OCI-LY7 (cell line): ENCODE measurements around the gene PEPD. TPM values are rescaled to one million over a fixed set of nuclear protein-coding genes. Genes with fewer than 3 reads are reported as not detected.

ENCODE experiments used
- BruUV-seq: library from RNA; stranded (reverse); fragments of 400-500 nt; replicated peaks from 2 replicates; lab custom pipeline; 2021; lab: Mats Ljungman, UMichigan
- CTCF ChIA-PET: fragments of 300-600 bp; sonication (Branson Sonifier 250); formaldehyde crosslinking; loops from one replicate; lab custom pipeline; 2022; ENCODE audit warnings: antibody characterized with exemption; ENCODE audit not compliant: unreplicated experiment; lab: Charles Lee
- POLR2A ChIA-PET: fragments of 300-600 bp; sonication (Branson Sonifier 250); formaldehyde crosslinking; loops from one replicate; lab custom pipeline; 2022; ENCODE audit warnings: antibody characterized with exemption; lab: Charles Lee
- DNase-seq: peaks from one replicate; pipeline ENCODE4 v3.0.0-alpha.2; 2015; ENCODE audit warnings: low spot score
- H2AFZ ChIP-seq: fragments of 200-600 bp; sonication (generic), shearing (Covaris generic); 2 replicates; pipeline ENCODE4 v1.6.1; 2014; ENCODE audit warnings: mild to moderate bottlenecking, antibody characterized with exemption, low read length, moderate library complexity
- H3K27ac ChIP-seq: fragments of 200-600 bp; sonication (generic); 2 replicates; pipeline ENCODE4 v1.5.1; 2014; ENCODE audit warnings: mixed run types, low read depth, mild to moderate bottlenecking, moderate library complexity, low read length, inconsistent platforms; ENCODE audit not compliant: poor library complexity, severe bottlenecking
- H3K36me3 ChIP-seq: fragments of 200-600 bp; sonication (generic); 2 replicates; pipeline ENCODE4 v1.6.1; 2014; ENCODE audit warnings: mild to moderate bottlenecking, antibody characterized with exemption, low read length, moderate library complexity, mixed read lengths; ENCODE audit not compliant: insufficient read depth
- H3K4me1 ChIP-seq: fragments of 200-600 bp; sonication (generic); 2 replicates; pipeline ENCODE4 v1.5.1; 2014; ENCODE audit warnings: mild to moderate bottlenecking, low read length; ENCODE audit not compliant: insufficient read depth, poor library complexity, severe bottlenecking
- H3K4me2 ChIP-seq: fragments of 200-600 bp; sonication (generic); 2 replicates; pipeline ENCODE4 v1.6.1; 2014; ENCODE audit warnings: mild to moderate bottlenecking, low read length
- H3K4me3 ChIP-seq: fragments of 200-600 bp; sonication (generic); 2 replicates; pipeline ENCODE4 v1.5.1; 2014; ENCODE audit warnings: mild to moderate bottlenecking, low read depth, low read length; ENCODE audit not compliant: poor library complexity, severe bottlenecking
- H3K79me2 ChIP-seq: fragments of 200-600 bp; sonication (generic); 2 replicates; pipeline ENCODE4 v1.6.1; 2016; ENCODE audit warnings: low read depth, mild to moderate bottlenecking, low read length, moderate library complexity, mixed read lengths; ENCODE audit not compliant: insufficient read depth
- H3K9me2 ChIP-seq: fragments of 200-600 bp; sonication (generic); 2 replicates; pipeline ENCODE4 v1.6.1; 2016; ENCODE audit warnings: mild to moderate bottlenecking, low read length, mixed read lengths; ENCODE audit not compliant: insufficient read depth
- H3K9me3 ChIP-seq: fragments of 200-600 bp; sonication (generic); 2 replicates; pipeline ENCODE4 v1.6.1; 2014; ENCODE audit warnings: mild to moderate bottlenecking, mixed run types, low read length, mixed read lengths
- H4K20me1 ChIP-seq: fragments of 200-600 bp; sonication (generic); 2 replicates; pipeline ENCODE4 v1.6.1; 2014; ENCODE audit warnings: mild to moderate bottlenecking, antibody characterized with exemption, low read length, moderate library complexity, mixed read lengths; ENCODE audit not compliant: insufficient read depth
- EZH2phosphoT487 ChIP-seq: fragments of 200-600 bp; sonication (generic); IDR thresholded peaks from 2 replicates; pipeline ENCODE4 v1.6.1; 2018; ENCODE audit warnings: low read depth, borderline replicate concordance, mild to moderate bottlenecking, mixed run types, antibody characterized with exemption, low read length, moderate library complexity, mixed read lengths
- intact Hi-C: fragments of 100-400 bp; cut with micrococcal nuclease; formaldehyde crosslinking; loops from one replicate; pipeline ENCODE4 v1.10.0; 2022; ENCODE audit not compliant: unreplicated experiment
- total RNA-seq, 2 experiments: library from RNA; depleted of rRNA in 1 of 2; stranded (reverse); fragments of >200 nt in 1 of 2; shearing (Covaris generic) in 1 of 2; gene quantifications; 2 replicates each; pipeline ENCODE4 v1.2.3, GENCODE V29; 2014 to 2022
- TF ChIP-seq, protein P1 (sequence below): fragments of 200-600 bp; sonication (generic); conservative IDR thresholded peaks from 2 replicates; pipeline ENCODE4 v1.5.1; 2014; ENCODE audit warnings: mild to moderate bottlenecking, antibody characterized with exemption, low read length, moderate library complexity, mixed read lengths

PEPD gene
- total RNA-seq, 2 experiments from 2014 or later: 24.4 to 29.7 TPM

DNA sequence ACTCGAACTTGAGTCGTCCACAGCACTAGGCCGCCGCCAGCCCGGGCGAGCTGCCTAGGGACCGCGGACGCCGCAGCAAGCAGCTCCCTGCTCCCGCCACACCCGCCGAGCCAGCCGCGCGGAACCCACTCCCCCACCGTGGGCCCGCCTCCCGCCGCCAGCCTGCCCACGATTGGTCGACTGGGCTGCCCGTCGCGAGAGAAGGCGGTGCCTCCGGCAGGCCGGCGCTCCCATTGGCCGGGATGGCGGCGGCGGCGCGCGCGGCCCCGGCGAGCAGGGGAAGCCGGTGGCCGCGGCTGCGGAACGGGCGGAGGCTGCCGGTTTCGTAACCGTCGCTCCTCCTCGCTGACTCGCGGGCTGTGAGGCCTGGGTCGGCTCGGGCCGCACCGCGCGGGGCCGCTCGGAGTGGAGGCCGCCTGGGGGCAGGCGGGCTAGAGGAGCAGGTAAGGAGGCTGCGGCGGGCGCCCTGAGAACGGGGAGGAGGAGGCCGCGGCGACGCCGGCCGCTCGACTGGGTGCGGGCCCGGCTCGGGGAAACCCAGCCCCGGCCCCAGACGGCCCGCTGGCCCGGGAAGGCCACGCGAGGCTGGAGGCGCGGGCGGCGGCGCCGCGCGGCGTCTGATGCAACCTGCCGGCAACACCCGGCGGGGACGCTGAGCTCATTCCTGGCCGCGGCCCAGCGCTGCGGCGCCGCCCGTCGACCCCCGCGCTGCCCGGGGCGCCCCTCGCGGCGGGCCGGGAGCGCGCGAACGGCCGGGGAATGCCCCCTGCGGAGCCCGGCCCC lies 147.9 kb downstream of the PEPD start, which contains the start of gene CEBPG:
CEBPG (plus strand) TSS at position 257 of the 783 bp plus-strand sequence. CDS start 5,531 bp downstream, outside the sequence.
- H2AFZ ChIP-seq: peak within 1 kb of the TSS; percentile 85; the same call in 1 of the 2 replicates
- peak within 1 kb of the TSS; percentile 80 for H3K4me3 ChIP-seq
- no peaks in the 10 kb centered on the region for H3K9me3 ChIP-seq
- DNase-seq: peak; percentile 91
- no TSS peak for BruUV-seq
- CTCF ChIA-PET: no interaction called here
- peaks cover 38% of the 10 kb centered on the region for H3K4me1 ChIP-seq
- peaks cover 42% of the 10 kb centered on the region for H4K20me1 ChIP-seq
- intact Hi-C loops: loop anchor here (1.0 to 5.0 kb wide), 3 partner anchors 71 to 791 kb away; partner anchors contain the start of genes CEBPA and PDCD5
- H3K79me2 ChIP-seq: peaks cover 46% of the 10 kb centered on the region
- no peaks in the 10 kb centered on the region for H3K9me2 ChIP-seq
- H3K4me2 ChIP-seq: peak within 1 kb of the TSS; percentile 100
- peak within 1 kb of the TSS; percentile 86 for H3K27ac ChIP-seq
- no peak for TF ChIP-seq EZH2phosphoT487
- TF ChIP-seq, protein P1, sequence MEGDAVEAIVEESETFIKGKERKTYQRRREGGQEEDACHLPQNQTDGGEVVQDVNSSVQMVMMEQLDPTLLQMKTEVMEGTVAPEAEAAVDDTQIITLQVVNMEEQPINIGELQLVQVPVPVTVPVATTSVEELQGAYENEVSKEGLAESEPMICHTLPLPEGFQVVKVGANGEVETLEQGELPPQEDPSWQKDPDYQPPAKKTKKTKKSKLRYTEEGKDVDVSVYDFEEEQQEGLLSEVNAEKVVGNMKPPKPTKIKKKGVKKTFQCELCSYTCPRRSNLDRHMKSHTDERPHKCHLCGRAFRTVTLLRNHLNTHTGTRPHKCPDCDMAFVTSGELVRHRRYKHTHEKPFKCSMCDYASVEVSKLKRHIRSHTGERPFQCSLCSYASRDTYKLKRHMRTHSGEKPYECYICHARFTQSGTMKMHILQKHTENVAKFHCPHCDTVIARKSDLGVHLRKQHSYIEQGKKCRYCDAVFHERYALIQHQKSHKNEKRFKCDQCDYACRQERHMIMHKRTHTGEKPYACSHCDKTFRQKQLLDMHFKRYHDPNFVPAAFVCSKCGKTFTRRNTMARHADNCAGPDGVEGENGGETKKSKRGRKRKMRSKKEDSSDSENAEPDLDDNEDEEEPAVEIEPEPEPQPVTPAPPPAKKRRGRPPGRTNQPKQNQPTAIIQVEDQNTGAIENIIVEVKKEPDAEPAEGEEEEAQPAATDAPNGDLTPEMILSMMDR: no peak
- POLR2A ChIA-PET: interaction anchor here (0.5 to 1.5 kb wide), 4 partner anchors 11 to 935 kb away, joined by 3 to 5 read pairs (median 4); no protein-coding TSS in a partner anchor
- H3K36me3 ChIP-seq: peaks cover 29% of the 10 kb centered on the region; the same call in 1 of the 2 replicates

DNA sequence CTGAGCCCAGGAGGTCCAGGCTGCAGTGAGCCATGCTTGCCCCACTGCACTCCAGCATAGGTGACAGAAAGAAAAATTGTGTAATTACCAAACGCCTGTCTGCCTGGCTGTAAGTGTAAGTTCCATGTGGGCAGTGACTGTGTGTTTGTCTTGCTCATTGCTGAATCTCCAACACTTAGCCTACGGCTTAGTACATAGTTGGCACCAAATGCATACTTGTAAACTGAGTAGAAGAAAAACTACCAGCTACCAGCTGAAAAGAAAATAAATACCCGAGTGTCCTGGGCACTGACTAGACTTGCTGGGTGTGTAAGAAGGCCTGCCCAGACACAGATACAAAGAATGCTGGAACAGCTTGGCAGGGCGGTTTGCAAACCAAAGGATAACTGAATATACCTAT lies 150.8 kb downstream of the PEPD start:
- Histone ChIP-seq H2AFZ (no peak overlapping the region), H3K9me2 (no peaks in the 10 kb centered on the region), H3K27ac (no peak overlapping the region), H3K36me3 (peaks cover 13% of the 10 kb centered on the region; the same call in 1 of the 2 replicates), H3K79me2 (peaks cover 18% of the 10 kb centered on the region), H3K4me1 (peaks cover 25% of the 10 kb centered on the region), H3K4me3 (no peak overlapping the region), H3K4me2 (no peak overlapping the region), H4K20me1 (peaks cover 17% of the 10 kb centered on the region), H3K9me3 (no peaks in the 10 kb centered on the region)
- CTCF ChIA-PET: no interaction called here
- intact Hi-C loops: loop anchor here (5.0 kb wide), 1 partner anchor 788 kb away; the partner anchor contains the start of gene PDCD5
- TF ChIP-seq, protein P1: no peak
- TF ChIP-seq EZH2phosphoT487: no peak
- no TSS peak for BruUV-seq
- DNase-seq: no peak
- POLR2A ChIA-PET: no interaction called here
